Stomach (tissue), 9 donors: ENCODE measurements around the gene LYPD3. TPM values are rescaled to one million over a fixed set of nuclear protein-coding genes. Genes with fewer than 3 reads are reported as not detected.

Experiments used
- DNase-seq, 2 donors: peaks; one replicate each; pipeline versions ENCODE4 v3.0.0 to v3.0.0-alpha.2; 2013 to 2019
- H3K27ac ChIP-seq, 5 donors: fragments of 200-600 bp in 4 of 5; sonication (generic) in 4 of 5; one replicate each; pipeline ENCODE4 v1.5.1; 2013 to 2019; ENCODE audit warnings: mild to moderate bottlenecking in 1 of 5, moderate library complexity in 1 of 5
- H3K27me3 ChIP-seq, 3 donors: fragments of 200-600 bp; sonication (generic); one replicate each; pipeline ENCODE4 v1.5.1; 2017 to 2019; ENCODE audit warnings: mixed run types in 1 of 3
- H3K36me3 ChIP-seq, 4 donors: fragments of 200-600 bp; sonication (generic); 1 replicate in 3 of 4; 2 replicates in 1 of 4; pipeline ENCODE4 v1.5.1; 2016 to 2019
- H3K4me1 ChIP-seq, 4 donors: fragments of 200-600 bp; sonication (generic); one replicate each; pipeline ENCODE4 v1.5.1; 2016 to 2019
- H3K4me3 ChIP-seq, 4 donors: fragments of 200-600 bp; sonication (generic) in 3 of 4; one replicate each; pipeline ENCODE4 v1.5.1; 2016 to 2019; ENCODE audit warnings: mild to moderate bottlenecking in 1 of 4
- H3K9me3 ChIP-seq, 4 donors: fragments of 200-600 bp; sonication (generic); one replicate each; pipeline ENCODE4 v1.5.1; 2016 to 2019
- CTCF ChIP-seq, 7 experiments: fragments of 450-650 bp in 4 of 7; fragments of 200-600 bp in 3 of 7; sonication (generic) in 3 of 7; IDR thresholded peaks; one replicate each; pipeline ENCODE4 v1.5.1; 2016 to 2019; ENCODE audit warnings: antibody characterized with exemption in 7 of 7, control low read depth in 2 of 7, mild to moderate bottlenecking in 1 of 7
- EP300 ChIP-seq: sonication (generic); formaldehyde crosslinking; IDR thresholded peaks from one replicate; pipeline ENCODE4 v1.6.1; 2017; ENCODE audit warnings: antibody characterized with exemption
- POLR2A ChIP-seq, 4 donors: fragments of 450-650 bp; IDR thresholded peaks; one replicate each; pipeline ENCODE4 v1.6.1; 2016; ENCODE audit warnings: antibody characterized with exemption in 4 of 4, control low read depth in 2 of 4, mild to moderate bottlenecking in 1 of 4, moderate library complexity in 1 of 4
- POLR2AphosphoS5 ChIP-seq, 3 donors: sonication (generic); formaldehyde crosslinking; IDR thresholded peaks; one replicate each; pipeline ENCODE4 v1.6.1; 2016; ENCODE audit warnings: antibody characterized with exemption in 3 of 3
- WGBS, 5 donors: extraction: QIAGEN DNeasy Blood & Tissue Kit in 3 of 5; methylation state at CpG; one replicate each; pipeline versions ENCODE4 v1.1.5 to v1.1.7; 2013 to 2018; 5-methylcytosine and 5-hydroxymethylcytosine counted together
- intact Hi-C: fragments of 100-400 bp; cut with DNase I; formaldehyde crosslinking; loops from one replicate; pipeline ENCODE4 v1.15.1; 2023; ENCODE audit warnings: low total_unique reads
- polyA plus RNA-seq, 3 donors: library from polyadenylated mRNA; stranded (reverse); fragments of 200-250 nt; gene quantifications; one replicate each; pipeline ENCODE4 v1.2.3, GENCODE V29; 2013
- total RNA-seq, 5 donors: library from RNA; depleted of rRNA; stranded (reverse); fragments of >200 nt; gene quantifications; one replicate each; pipeline versions ENCODE4 v1.1.0 to v1.2.3, GENCODE V29; 2014 to 2016
- donor health status: healthy with polysubstance abuse.
- donor health status: Bipolar disorder and iron deficiency.
- donor health status: healthy.

Gene LYPD3
- total and polyA plus RNA-seq, 8 donors: 0.29 to 72.4 (median 0.66) TPM; not detected in 2

DNA sequence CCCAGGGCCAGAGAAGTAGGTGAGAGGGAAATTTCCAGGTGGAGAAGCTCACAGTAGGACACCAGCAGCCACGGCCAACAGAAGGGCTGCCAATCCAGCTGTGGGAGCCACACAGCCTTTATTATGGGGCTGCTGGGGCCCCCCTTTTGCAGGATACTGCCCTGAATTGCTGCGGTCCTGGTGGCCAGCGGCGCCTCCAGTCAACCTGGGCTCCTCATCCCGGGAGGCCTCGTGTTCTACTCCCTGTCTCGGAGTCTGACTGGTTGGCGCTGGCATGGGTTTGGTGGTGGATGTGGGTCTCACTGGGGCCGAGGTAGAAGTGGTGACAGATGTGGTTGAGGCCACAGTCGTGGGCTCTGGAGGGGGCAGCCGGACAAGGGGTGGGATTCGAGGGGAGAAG lies 4.1 kb downstream of the LYPD3 start:
- WGBS, 5 donors: 88 to 91% (median 90%) methylated on average over 9 to 12 of the region's 12 CpGs
- no peak overlapping the region for H3K27ac ChIP-seq
- no peak for TF ChIP-seq CTCF (IDR thresholded peaks at IDR 0.05)
- TF ChIP-seq EP300: no peak
- TF ChIP-seq POLR2A (IDR thresholded peaks at IDR 0.05): no peak
- TF ChIP-seq POLR2AphosphoS5 (IDR thresholded peaks at IDR 0.05): no peak
- H3K36me3 ChIP-seq: no peaks in the 10 kb centered on the region
- peaks cover 7 to 33% (median 20%) of the 10 kb centered on the region in 4 donors for H3K4me1 ChIP-seq
- intact Hi-C loops: loop anchor here (10.0 kb wide), 1 partner anchor 203 kb away; no protein-coding TSS in a partner anchor
- no peak for DNase-seq
- H3K9me3 ChIP-seq: no peaks in the 10 kb centered on the region
- peaks cover 0 to 12% (median 0%) of the 10 kb centered on the region in 3 donors for H3K27me3 ChIP-seq
- H3K4me3 ChIP-seq: no peak overlapping the region

GRCh38 chr19:43460362-43461016 lies 4.9 kb downstream of the LYPD3 start:
- H3K27ac ChIP-seq: no peak overlapping the region
- H3K36me3 ChIP-seq: no peaks in the 10 kb centered on the region
- H3K4me3 ChIP-seq: no peak overlapping the region
- 70 to 74% (median 72%) methylated on average over 16 of the region's 16 CpGs for WGBS, 5 donors
- TF ChIP-seq EP300 (no peak), POLR2A (IDR thresholded peaks at IDR 0.05) (no peak), POLR2AphosphoS5 (IDR thresholded peaks at IDR 0.05) (no peak), CTCF (IDR thresholded peaks at IDR 0.05) (no peak)
- peaks cover 7 to 33% (median 20%) of the 10 kb centered on the region in 4 donors for H3K4me1 ChIP-seq
- intact Hi-C loops: loop anchor here (10.0 kb wide), 1 partner anchor 204 kb away; no protein-coding TSS in a partner anchor
- H3K27me3 ChIP-seq: peaks cover 0 to 7% (median 0%) of the 10 kb centered on the region in 3 donors
- DNase-seq: no peak
- no peaks in the 10 kb centered on the region for H3K9me3 ChIP-seq

DNA sequence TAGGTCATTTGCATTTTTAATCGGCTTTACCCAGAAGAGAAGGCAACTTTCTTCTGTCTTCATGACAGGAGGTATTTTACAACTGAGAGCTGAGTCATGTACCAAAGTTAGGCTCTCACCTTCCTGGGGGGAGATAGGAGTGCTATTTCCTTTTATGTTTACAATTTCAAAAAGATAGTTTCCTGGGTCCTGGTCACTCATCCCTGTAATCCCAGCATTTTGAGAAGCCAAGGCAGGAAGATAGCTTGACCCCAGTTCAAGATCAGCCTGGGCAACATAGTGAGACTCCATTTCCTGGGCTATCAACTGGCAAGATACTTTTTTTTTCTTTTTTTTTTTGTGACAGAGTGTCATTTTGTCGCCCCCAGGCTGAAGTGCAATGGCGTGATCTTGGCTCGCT lies 7.6 kb downstream of the LYPD3 start:
- intact Hi-C loops: no loop called here
- TF ChIP-seq CTCF (IDR thresholded peaks at IDR 0.05) (no peak), POLR2A (IDR thresholded peaks at IDR 0.05) (no peak), POLR2AphosphoS5 (IDR thresholded peaks at IDR 0.05) (no peak), EP300 (no peak)
- H3K4me1 ChIP-seq: peaks cover 0 to 13% (median 4%) of the 10 kb centered on the region in 4 donors
- DNase-seq: no peak
- no peaks in the 10 kb centered on the region for H3K36me3 ChIP-seq
- no peak overlapping the region for H3K27ac ChIP-seq
- no peaks in the 10 kb centered on the region for H3K9me3 ChIP-seq
- WGBS, 5 donors: 83 to 95% (median 89%) methylated on average over 4 of the region's 4 CpGs
- H3K27me3 ChIP-seq: no peaks in the 10 kb centered on the region
- no peak overlapping the region for H3K4me3 ChIP-seq

- DNase-seq: no peak
- Histone ChIP-seq H3K27me3 (no peaks in the 10 kb centered on the region), H3K36me3 (no peaks in the 10 kb centered on the region), H3K4me3 (no peak overlapping the region), H3K27ac (no peak overlapping the region), H3K9me3 (no peaks in the 10 kb centered on the region), H3K4me1 (peaks cover 0 to 6% (median 2%) of the 10 kb centered on the region in 4 donors)
- WGBS, 5 donors: 39 to 48% (median 45%) methylated on average over 10 of the region's 10 CpGs
- TF ChIP-seq POLR2AphosphoS5 (IDR thresholded peaks at IDR 0.05) (no peak), CTCF (IDR thresholded peaks at IDR 0.05) (no peak), POLR2A (IDR thresholded peaks at IDR 0.05) (no peak), EP300 (no peak)
- intact Hi-C loops: no loop called here
These were observed 9.9 kb downstream of the LYPD3 start for GRCh38 chr19:43455321-43456113.
